ENCODE measurements around the gene SKI.
"Not testable (repeated sequence)": the region's sequence is repeated elsewhere in the genome, so short reads cannot be mapped to it uniquely, and the experiment has no call there.

The SKI gene

GRCh38 chr1:2291577-2291976 lies 63.5 kb downstream of the SKI start:
- DNase-seq (ENCODE audit: low read depth, low spot score), result no peak

DNA sequence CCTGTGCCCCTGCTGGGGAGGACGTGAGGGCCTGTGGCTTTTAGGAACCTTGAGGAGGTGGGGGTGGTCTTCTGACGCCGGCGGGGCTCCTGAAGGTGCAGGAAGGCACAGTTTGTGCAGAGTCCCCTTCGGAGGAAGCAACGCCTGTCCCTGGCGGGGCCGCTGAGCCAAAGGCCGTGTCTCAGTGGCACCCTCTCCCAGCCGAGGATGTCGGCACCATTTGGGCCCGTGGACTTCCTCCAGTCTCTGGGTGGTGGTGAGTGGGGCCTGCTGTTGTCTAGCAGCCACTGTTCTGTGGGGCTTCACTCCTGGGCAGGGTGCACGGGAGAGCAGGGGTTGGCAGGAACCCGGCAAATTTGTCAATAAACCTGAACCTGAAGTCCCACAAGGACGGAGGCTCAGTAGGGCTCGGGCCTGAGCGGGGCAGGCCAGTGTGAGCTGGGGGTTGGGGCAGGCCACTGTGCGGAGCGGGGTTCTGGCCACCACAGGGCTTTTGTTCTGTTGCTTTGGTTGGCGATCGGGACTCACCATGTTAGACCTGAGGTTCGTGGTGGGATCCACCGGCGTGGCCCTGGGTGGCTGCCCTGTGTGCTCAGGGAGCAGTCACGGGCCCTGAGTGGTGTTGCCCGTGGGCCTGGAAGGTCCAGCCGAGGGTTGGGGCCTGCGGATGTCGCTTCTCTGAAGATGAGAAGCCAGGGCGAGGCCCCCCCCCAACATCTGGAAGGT lies 64.8 kb downstream of the SKI start:
- DNase-seq (ENCODE audit: low read depth, low spot score), result no peak

DNA sequence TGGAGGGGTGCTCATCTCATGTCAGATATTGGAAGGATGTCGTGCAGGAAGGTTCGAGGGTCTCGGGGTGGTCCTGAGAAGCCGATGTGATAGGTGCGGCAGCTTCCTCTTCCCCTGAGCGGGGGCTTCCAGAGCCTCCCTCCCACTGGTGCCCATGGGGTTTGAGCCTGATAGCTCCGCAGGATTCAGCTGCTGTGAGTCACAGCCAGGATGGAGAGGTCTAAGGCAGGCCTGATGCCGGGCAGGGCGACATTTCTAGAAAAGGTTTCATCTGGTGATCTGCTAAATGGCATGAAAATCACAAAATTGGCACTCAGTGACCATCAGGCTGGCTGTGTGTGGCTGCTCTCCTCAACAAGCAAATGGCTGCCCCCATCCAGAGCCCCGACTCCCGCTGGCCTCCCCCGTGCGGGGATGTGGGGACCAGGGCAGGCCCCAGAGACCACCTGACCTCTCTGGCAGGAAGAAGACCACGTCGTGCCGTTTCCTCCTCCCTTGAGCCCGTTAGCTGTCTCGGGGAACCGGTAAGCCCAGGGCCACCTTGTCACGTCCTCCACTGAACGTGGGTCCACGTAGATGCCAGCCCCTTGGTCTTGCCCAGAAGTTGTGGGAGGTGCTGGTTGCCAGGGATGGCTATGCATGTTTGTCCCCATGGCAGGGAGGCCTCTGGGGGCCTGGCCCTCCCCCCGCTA lies 66.1 kb downstream of the SKI start:
- DNase-seq (ENCODE audit: low read depth, low spot score), result no peak

DNA sequence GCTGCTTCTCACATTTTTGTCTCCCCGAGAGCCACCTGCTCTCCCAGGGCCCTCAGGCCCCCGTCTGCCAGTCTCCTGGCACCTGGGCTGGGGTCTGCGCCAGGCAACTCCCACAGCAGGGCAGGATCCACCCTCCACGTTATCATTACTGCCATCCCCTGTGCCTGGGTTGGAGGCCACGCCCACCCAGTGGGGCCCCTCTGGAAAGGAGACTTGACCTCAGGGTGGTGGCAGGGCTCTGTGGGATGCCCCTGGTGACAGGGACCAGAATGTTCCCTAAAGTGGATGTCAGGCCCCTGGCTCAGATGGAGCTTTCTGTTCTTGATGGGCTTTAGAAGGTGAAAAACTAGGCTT lies 66.6 kb downstream of the SKI start:
- DNase-seq (ENCODE audit: low read depth, low spot score), result no peak

- DNase-seq (ENCODE audit: low read depth, low spot score), result no peak
Measured at GRCh38 chr1:2295526-2295925, 67.4 kb downstream of the SKI start.

DNA sequence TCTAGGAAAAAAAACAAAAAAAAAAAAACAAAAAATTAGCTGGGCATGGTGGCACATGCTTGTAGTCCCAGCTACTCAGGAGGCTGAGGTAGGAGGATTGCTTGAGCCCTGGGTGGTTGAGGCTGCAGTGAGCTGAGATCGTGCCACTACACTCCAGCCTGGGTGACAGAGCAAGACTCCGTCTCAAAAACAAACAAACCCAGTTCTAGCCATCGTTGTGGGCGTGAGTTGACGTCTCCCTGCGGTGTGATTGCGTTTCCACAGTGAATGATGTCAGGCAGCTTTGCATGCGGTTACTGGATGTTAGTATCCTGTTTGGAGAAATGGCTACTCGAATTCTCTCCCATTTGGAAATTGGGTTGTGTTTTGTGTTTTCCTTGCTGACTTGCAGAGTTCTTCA lies 68.1 kb downstream of the SKI start:
- DNase-seq (ENCODE audit: low read depth, low spot score), result not testable (repeated sequence)

GRCh38 chr1:2296614-2297013 lies 68.5 kb downstream of the SKI start:
- no peak for DNase-seq (ENCODE audit: low read depth, low spot score)

GRCh38 chr1:2297246-2298011 lies 69.3 kb downstream of the SKI start:
- DNase-seq (ENCODE audit: low read depth, low spot score), result no peak

DNA sequence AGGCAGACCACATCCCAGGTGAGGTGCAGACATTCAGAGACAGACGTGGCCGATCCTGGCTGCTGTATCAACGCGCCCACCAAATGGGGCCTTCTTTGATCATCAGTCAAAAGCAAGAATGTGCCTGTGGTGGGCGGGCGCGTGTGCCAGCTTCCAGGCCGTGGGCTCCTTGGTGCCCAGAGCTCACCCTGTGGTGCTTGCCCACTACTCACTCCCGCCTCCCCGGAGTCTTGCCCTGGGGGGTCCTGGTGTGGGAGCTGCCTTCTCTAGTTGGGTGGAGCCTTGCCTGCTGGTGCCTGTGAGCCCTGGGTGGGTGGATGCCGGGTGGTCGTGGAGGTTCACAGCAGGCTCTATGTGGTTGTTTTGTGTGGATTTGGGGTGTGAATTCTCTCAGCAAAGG lies 70.6 kb downstream of the SKI start:
- DNase-seq (ENCODE audit: low read depth, low spot score), result no peak

DNA sequence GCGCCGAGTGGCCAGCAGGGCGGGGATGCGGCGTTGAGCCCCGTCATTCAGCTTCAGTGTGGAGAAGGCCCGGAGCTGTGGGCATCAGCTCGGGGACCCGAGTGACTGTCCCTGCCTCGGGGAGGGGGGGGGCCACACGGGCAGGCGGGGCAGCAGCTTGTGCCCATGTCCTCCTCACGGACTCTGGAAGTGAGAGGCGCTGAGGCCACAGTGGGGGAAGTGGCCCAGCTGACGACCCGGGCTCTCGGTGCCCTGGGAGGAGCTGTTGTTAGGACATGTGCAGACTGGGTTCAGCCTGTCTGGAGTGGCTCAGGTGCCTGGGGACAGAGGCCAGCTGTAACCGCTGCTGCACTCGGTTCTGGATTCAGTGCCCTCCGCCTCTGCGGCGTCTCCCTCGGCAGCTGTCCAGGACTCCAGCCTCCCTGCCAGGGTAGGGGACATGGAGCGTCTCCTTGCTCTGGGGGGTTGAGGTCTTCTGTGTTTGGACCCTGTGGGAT lies 71.1 kb downstream of the SKI start:
- DNase-seq (ENCODE audit: low read depth, low spot score), result no peak

GRCh38 chr1:2300004-2300771 lies 72.1 kb downstream of the SKI start:
- no peak for DNase-seq (ENCODE audit: low read depth, low spot score)

DNA sequence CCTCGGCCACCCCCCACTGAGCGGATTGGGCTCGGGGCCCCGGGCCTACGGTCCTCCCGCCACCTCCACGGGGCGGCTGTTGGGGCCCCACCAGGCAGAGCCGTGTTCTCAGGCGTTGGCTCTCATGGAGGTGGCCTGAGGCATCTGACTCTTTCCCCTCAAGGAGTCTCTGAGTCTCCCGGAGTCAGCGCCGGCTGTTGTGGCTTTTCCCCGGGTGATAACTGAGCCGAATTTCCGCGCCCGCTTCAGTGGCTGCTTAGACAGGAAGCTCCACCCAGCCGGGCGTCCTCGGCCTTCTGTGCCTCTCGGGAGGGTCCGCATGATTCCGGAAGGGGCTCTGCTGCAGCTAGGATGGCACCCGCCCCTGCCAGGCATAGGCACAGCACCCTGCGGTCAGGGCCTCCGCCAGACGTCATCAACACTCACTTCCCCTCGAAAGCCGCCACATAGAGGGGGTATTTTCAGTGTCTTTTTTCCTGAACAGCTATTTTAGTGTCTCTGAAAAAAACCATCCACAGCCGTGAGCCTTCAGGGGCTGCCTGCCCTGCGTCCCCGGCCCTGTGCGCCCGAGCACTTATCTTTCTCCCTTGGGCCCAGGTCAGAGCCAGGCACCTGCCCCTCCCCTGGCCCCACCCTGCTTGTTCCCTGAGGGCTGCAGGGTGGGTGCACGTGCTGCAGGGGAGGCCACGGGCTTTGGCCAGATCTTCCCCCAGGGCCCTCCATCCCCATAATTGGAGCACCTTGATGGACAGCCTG lies 72.9 kb downstream of the SKI start:
- DNase-seq (ENCODE audit: low read depth, low spot score), result no peak

DNA sequence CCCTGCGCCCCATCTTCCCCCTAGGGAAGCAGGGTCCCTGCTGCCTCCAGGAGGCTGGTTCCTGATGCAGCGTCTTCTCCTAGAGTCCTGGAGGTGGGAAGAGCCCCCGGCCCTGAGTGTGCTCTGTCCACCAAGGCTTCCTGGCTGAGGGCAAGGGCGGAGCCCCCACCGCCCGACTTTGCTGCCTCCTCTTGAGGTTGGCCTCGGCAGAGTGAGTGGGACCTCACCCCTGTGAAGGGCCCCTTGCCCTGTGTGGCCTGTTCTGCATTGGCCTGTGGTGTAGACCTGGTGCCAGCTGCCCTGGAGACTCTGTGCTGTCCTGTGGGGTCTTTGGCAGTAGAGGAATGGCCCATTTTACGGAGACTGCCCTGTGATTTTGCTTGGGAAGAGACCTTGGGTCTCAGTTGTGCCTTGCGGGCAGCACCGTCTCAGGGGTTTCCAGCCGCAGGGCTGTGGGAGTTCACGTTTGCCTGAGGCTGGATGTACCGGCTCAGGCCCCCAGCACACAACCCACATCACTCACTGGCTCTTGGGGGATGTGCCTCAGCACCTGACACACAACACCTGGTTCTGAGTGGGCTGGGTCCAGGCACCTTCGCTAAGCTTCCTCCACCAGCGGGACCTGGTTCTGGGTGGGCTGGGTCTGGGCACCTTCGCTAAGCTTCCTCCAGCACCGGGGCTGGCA lies 73.6 kb downstream of the SKI start:
- DNase-seq (ENCODE audit: low read depth, low spot score), result no peak

DNA sequence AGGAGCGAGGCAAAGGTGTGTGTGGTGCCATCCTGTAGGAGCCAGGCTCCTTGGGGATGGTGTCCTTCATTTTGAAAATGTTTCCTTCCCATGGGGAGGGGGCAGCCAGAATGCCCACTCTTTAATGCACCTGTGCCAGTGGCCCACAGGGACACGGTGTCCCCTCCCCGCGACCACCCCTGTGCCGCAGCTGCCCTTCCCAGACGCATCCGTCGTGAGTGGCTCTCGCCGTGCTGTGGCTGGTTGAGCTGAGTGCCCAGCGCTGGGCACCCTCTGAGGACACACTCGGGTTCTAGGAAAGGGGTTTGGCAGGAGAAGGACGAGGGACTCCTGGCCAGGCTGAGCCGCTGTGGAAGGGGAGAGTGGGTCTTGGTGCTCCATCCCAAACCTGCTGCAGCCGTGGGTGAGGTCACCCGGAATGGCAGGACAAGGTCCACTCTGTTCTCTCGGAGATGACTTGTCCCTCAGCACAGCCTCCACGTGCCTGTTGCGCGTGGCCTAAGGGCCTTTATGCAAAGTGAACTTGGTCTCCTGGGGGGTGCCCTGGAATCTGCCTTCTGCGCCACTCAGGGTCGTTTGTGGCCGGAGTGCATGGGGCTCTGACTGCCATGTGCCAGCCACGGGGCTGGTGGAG lies 74.3 kb downstream of the SKI start:
- no peak for DNase-seq (ENCODE audit: low read depth, low spot score)

DNA sequence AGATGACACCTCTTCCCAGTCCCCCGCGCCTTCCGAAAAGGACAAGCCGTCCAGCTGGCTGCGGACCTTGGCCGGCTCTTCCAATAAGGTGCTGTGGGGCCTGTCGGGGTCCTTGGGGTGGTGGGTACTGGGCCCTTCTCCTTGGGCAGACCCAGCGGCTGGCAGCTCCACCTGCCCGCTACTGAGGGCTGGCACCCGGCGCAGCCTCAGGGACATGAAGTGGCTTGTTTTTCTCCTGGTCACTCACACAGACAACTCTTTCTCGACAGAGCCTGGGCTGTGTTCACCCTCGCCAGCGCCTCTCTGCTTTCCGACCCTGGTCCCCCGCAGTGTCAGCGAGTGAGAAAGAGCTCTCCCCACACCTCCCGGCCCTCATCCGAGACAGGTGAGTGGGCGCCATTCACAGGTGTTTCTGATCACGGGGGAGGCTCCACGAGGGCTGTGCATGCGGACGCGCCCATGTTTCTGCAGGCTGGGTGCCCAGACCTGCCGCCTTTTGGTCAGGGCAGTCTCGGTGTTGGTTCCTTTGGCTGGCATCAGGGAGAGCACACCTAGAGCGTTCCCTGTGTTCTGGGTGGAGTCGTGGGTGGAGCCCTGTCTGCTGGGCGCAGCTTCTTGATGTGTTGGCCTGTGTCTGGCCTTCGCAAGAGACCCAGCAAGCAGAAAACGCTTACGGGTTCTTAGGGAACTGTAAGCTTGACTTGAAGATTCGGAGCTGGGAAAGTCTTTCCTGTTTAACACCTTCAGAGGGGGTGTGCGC lies 75.1 kb downstream of the SKI start:
- DNase-seq (ENCODE audit: low read depth, low spot score), result no peak

DNA sequence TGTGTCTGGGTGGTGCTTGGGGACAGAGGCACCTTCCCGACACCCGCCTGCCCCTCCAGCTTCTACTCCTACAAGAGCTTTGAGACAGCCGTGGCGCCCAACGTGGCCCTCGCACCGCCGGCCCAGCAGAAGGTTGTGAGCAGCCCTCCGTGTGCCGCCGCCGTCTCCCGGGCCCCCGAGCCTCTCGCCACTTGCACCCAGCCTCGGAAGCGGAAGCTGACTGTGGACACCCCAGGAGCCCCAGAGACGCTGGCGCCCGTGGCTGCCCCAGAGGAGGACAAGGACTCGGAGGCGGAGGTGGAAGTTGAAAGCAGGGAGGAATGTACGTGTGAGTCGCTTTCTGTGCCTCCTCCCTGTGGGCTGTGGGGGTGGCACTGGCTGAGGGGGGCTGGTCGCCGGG lies 75.7 kb downstream of the SKI start:
- no peak for DNase-seq (ENCODE audit: low read depth, low spot score)

- no peak for DNase-seq (ENCODE audit: low read depth, low spot score)
Measured at GRCh38 chr1:2304282-2304681, 76.2 kb downstream of the SKI start.

DNA sequence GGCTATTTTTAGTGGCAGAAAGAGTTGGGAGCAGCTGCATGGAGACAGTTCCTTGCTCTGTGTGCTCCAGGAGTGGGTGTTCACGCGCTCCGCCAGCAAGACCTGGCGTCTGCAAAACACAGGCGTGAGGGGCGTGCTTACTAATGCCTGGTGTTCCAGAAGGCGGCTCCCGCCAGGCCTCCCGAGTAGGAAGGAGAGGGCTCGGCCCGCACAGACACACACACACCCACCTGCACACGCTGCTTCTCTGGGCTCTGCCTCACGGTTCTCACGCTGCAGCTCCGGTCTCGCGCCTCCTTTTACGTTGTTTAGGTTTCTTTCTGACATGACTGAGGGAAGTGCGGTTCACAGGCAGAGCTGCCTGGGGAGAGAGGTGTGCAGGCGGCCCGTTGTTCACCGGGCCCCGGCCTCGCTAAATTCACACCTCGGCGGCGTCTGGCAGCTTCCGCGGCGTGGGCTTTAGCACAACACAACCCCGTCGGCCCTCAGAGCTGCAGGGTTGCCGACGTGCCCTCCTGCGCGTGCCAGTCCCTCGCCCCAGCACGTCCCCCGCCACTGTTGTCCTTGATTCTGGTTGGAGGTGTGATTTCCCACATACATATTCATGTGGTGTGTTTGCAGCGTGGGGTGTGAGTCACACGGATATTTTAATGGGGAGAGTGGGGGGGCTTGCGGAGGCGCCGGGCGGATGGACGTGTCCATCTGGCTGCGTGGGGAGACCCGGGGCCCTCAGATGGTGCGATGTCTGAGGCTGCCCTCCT lies 77.0 kb downstream of the SKI start:
- no peak for DNase-seq (ENCODE audit: low read depth, low spot score)
